ENCODE data around the gene TRABD2A.
"Not testable (repeated sequence)": the region's sequence is repeated elsewhere in the genome, so short reads cannot be mapped to it uniquely, and the experiment has no call there.

TRABD2A gene

GRCh38 chr2:84878896-84879583 lies 1.8 kb downstream of the TRABD2A start:
- Mint-ChIP-seq H3K27me3 (no peaks in the 10 kb centered on the region), H3K9me3 (no peaks in the 10 kb centered on the region), H3K4me1 (peaks cover 64% of the 10 kb centered on the region), H3K27ac (peak overlapping the region; percentile 15 to 79), H3K4me3 (peak overlapping the region; percentile 93 to 96)
- DNase-seq (no peak), ATAC-seq (no peak)

GRCh38 chr2:84878459-84878858 lies 2.4 kb downstream of the TRABD2A start:
- DNase-seq: no peak
- H3K27me3 Mint-ChIP-seq: no peaks in the 10 kb centered on the region
- no peak for ATAC-seq
- H3K4me1 Mint-ChIP-seq: peaks cover 64% of the 10 kb centered on the region
- peak overlapping the region; percentile 93 to 96 for H3K4me3 Mint-ChIP-seq
- H3K9me3 Mint-ChIP-seq: no peaks in the 10 kb centered on the region
- peak overlapping the region; percentile 74 to 85 for H3K27ac Mint-ChIP-seq

GRCh38 chr2:84876369-84876768 lies 4.5 kb downstream of the TRABD2A start:
- Mint-ChIP-seq H3K27ac (peak overlapping the region in 1 of 2 donors; percentile 23), H3K27me3 (no peaks in the 10 kb centered on the region), H3K9me3 (no peaks in the 10 kb centered on the region), H3K4me1 (peaks cover 70% of the 10 kb centered on the region), H3K4me3 (peak overlapping the region; percentile 93 to 96)
- DNase-seq (no peak), ATAC-seq (no peak)

- Mint-ChIP-seq H3K4me3 (peak overlapping the region; percentile 75 to 96), H3K27ac (peak overlapping the region; percentile 45 to 90), H3K4me1 (peaks cover 78% of the 10 kb centered on the region)
Observed at GRCh38 chr2:84875619-84876018, 5.3 kb downstream of the TRABD2A start.

GRCh38 chr2:84875213-84875560 lies 5.7 kb downstream of the TRABD2A start:
- peak overlapping the region; percentile 75 to 81 for H3K4me3 Mint-ChIP-seq
- no peaks in the 10 kb centered on the region for H3K27me3 Mint-ChIP-seq
- peaks cover 82% of the 10 kb centered on the region for H3K4me1 Mint-ChIP-seq
- no peaks in the 10 kb centered on the region for H3K9me3 Mint-ChIP-seq
- ATAC-seq (no peak), DNase-seq (no peak)
- H3K27ac Mint-ChIP-seq: peak overlapping the region; percentile 61 to 90

More at GRCh38 chr2:84875619-84876018, 5.3 kb downstream of the TRABD2A start:
- ATAC-seq, H3K9me3 Mint-ChIP-seq, H3K27me3 Mint-ChIP-seq, DNase-seq: not testable (repeated sequence)

GRCh38 chr2:84874381-84875212 lies 6.3 kb downstream of the TRABD2A start:
- no peaks in the 10 kb centered on the region for H3K27me3 Mint-ChIP-seq
- H3K27ac Mint-ChIP-seq: peak overlapping the region; percentile 61 to 90
- H3K9me3 Mint-ChIP-seq: no peaks in the 10 kb centered on the region
- ATAC-seq (peak; percentile 59), DNase-seq (peak in 1 of 2 donors; percentile 51)
- peaks cover 88% of the 10 kb centered on the region for H3K4me1 Mint-ChIP-seq
- peak overlapping the region; percentile 75 to 81 for H3K4me3 Mint-ChIP-seq

- H3K4me1 Mint-ChIP-seq: peaks cover 93% of the 10 kb centered on the region
- DNase-seq (no peak), ATAC-seq (peak; percentile 77)
- H3K4me3 Mint-ChIP-seq: peak overlapping the region; percentile 34 to 81
- no peaks in the 10 kb centered on the region for H3K9me3 Mint-ChIP-seq
- no peaks in the 10 kb centered on the region for H3K27me3 Mint-ChIP-seq
- H3K27ac Mint-ChIP-seq: peak overlapping the region; percentile 10 to 90
Observed at GRCh38 chr2:84873350-84873749, 7.5 kb downstream of the TRABD2A start.

GRCh38 chr2:84872691-84873090 lies 8.2 kb downstream of the TRABD2A start:
- ATAC-seq, H3K27ac Mint-ChIP-seq: not testable (repeated sequence)

GRCh38 chr2:84870306-84870705 lies 10.6 kb downstream of the TRABD2A start:
- no peak for ATAC-seq
- peak overlapping the region in 1 of 2 donors; percentile 44 for H3K4me3 Mint-ChIP-seq
- H3K9me3 Mint-ChIP-seq: no peaks in the 10 kb centered on the region
- peaks cover 89% of the 10 kb centered on the region for H3K4me1 Mint-ChIP-seq
- H3K27me3 Mint-ChIP-seq: no peaks in the 10 kb centered on the region
- DNase-seq: peak in 1 of 2 donors; percentile 13
- H3K27ac Mint-ChIP-seq: no peak overlapping the region

More at GRCh38 chr2:84872691-84873090, 8.2 kb downstream of the TRABD2A start:
- not testable (repeated sequence) for H3K9me3 Mint-ChIP-seq, H3K27me3 Mint-ChIP-seq, H3K4me3 Mint-ChIP-seq, DNase-seq
- peaks cover 89% of the 10 kb centered on the region for H3K4me1 Mint-ChIP-seq

GRCh38 chr2:84868327-84868726 lies 12.6 kb downstream of the TRABD2A start:
- not testable (repeated sequence) for ATAC-seq, H3K27me3 Mint-ChIP-seq
- H3K4me1 Mint-ChIP-seq: peaks cover 86% of the 10 kb centered on the region

GRCh38 chr2:84866122-84866521 lies 14.8 kb downstream of the TRABD2A start:
- Mint-ChIP-seq H3K27ac (no peak overlapping the region), H3K27me3 (no peaks in the 10 kb centered on the region), H3K9me3 (no peaks in the 10 kb centered on the region), H3K4me1 (peaks cover 88% of the 10 kb centered on the region), H3K4me3 (no peak overlapping the region)
- ATAC-seq: no peak
- no peak for DNase-seq

More at GRCh38 chr2:84868327-84868726, 12.6 kb downstream of the TRABD2A start:
- not testable (repeated sequence) for H3K9me3 Mint-ChIP-seq, DNase-seq, H3K4me3 Mint-ChIP-seq, H3K27ac Mint-ChIP-seq

GRCh38 chr2:84865181-84865783 lies 15.6 kb downstream of the TRABD2A start:
- H3K4me1 Mint-ChIP-seq: peaks cover 88% of the 10 kb centered on the region
- DNase-seq (no peak), ATAC-seq (peak; percentile 54)
- H3K27me3 Mint-ChIP-seq: no peaks in the 10 kb centered on the region
- H3K4me3 Mint-ChIP-seq: peak overlapping the region; percentile 21 to 67
- H3K27ac Mint-ChIP-seq: peak overlapping the region; percentile 2 to 77
- H3K9me3 Mint-ChIP-seq: no peaks in the 10 kb centered on the region

- Mint-ChIP-seq H3K4me1 (peaks cover 97% of the 10 kb centered on the region), H3K27ac (peak overlapping the region; percentile 84 to 90), H3K9me3 (no peaks in the 10 kb centered on the region), H3K27me3 (no peaks in the 10 kb centered on the region), H3K4me3 (peak overlapping the region; percentile 56 to 68)
- ATAC-seq (no peak), DNase-seq (no peak)
Observed at GRCh38 chr2:84862006-84862405, 18.9 kb downstream of the TRABD2A start.

- peak overlapping the region; percentile 84 to 90 for H3K27ac Mint-ChIP-seq
- no peaks in the 10 kb centered on the region for H3K27me3 Mint-ChIP-seq
- H3K4me1 Mint-ChIP-seq: peaks cover 97% of the 10 kb centered on the region
- DNase-seq (no peak), ATAC-seq (no peak)
- H3K9me3 Mint-ChIP-seq: no peaks in the 10 kb centered on the region
- peak overlapping the region; percentile 56 to 68 for H3K4me3 Mint-ChIP-seq
Observed at GRCh38 chr2:84861539-84861938, 19.3 kb downstream of the TRABD2A start.

GRCh38 chr2:84858937-84859336 lies 21.9 kb downstream of the TRABD2A start:
- peak in 1 of 2 donors; percentile 6 for DNase-seq
- no peak for ATAC-seq
- H3K4me1 Mint-ChIP-seq: peaks cover 95% of the 10 kb centered on the region
- peaks cover 5 to 9% of the 10 kb centered on the region in 2 donors for H3K9me3 Mint-ChIP-seq
- peak overlapping the region; percentile 36 to 72 for H3K4me3 Mint-ChIP-seq
- H3K27ac Mint-ChIP-seq: peak overlapping the region in 1 of 2 donors; percentile 72
- no peaks in the 10 kb centered on the region for H3K27me3 Mint-ChIP-seq
